ENCODE data around the gene ATP5F1D.

- TF ChIP-seq GATA2 (IDR thresholded peaks at IDR 0.05; ENCODE audit: low read depth, low read length) (no peak), GATA3 (IDR thresholded peaks at IDR 0.05; ENCODE audit: low read depth, low read length) (no peak)
Observed at GRCh38 chr19:1233115-1233667, 8.4 kb upstream of the ATP5F1D start.

Measured in SH-SY5Y (cell line).